Left renal pelvis (tissue), 4 donors: Measurements from ENCODE around the gene NFATC2. TPM values are rescaled to one million over a fixed set of nuclear protein-coding genes. Genes with fewer than 3 reads are reported as not detected.

Source experiments
- DNase-seq, 4 donors: peaks; one replicate each; pipeline ENCODE4 v3.0.0-alpha.2; 2013; ENCODE audit warnings: low read depth in 4 of 4, low spot score in 3 of 4
- polyA plus RNA-seq, 4 donors: library from polyadenylated mRNA; unstranded; fragments of 120-200 nt; gene quantifications; one replicate each; pipeline ENCODE4 v1.2.1, GENCODE V29; 2013; ENCODE audit not compliant: insufficient read length in 4 of 4

The NFATC2 gene
- 1 to 10 TPM; 2.0 to 3.4 (median 2.3) TPM for polyA plus RNA-seq

DNA sequence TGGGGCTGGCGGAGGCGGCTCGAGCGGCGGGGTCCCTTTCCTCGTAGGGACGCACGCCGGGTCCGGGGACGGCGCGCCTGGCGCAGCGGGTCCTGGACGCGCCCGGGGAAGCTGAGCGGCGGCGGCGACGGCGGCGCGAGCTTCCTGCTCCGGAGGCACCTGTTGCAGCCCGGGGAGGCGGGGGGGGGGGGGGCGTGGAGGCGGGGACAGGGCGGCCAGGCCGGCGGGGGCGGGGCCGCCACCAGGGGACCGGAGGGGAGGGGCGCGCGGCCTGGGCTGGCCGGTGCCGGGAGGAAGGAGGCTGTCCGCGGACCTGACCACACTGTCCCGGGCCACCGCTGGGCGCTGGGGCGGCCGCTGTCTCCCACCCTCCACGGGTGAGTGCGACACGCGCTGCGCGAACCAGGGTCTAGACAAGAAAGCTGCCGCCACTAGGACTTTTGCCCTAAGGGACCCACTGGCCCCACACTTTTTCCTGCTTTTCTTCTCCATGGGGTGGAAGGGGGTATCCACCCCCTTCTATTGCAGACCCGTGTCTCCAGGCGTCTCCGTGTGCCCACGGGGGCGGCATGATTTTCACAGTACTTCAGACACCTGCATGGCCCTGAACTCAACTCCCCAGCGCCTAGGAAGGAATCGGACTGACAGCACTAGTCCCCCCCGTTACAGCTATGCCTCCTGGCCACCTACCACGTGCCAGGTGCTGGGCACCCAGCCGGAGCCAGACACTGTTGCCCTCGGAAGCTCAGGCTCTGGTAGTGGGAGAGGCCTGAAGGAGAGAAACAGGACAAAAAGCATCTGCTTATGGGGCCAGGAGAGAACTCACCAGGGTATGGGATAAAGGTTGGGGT, at the start of gene NFATC2:
Gene NFATC2, minus strand, starts transcription at position 149 of the 851 bp plus-strand sequence. CDS start 220 bp downstream, outside the sequence.
- DNase-seq: no peak

DNA sequence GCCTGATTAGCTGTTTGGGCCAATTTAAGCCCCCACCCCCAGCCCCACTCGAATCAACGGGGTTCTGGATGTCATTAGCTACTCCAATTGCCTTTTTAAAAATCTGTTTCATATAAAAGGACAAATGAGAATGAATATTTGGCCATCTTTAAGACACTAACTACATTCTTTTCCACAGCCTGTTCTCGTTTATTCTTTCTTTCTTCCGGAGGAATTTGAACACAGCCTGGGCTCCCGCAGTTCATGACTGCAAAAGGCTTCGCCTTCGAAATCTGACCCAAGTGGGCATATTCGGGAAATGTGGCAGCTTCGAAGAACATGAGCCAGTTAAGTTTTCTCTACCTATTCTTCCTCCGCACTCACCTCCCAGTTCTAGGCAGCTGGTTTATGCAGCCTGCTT, 49.4 kb upstream of the NFATC2 start:
- DNase-seq: no peak

DNA sequence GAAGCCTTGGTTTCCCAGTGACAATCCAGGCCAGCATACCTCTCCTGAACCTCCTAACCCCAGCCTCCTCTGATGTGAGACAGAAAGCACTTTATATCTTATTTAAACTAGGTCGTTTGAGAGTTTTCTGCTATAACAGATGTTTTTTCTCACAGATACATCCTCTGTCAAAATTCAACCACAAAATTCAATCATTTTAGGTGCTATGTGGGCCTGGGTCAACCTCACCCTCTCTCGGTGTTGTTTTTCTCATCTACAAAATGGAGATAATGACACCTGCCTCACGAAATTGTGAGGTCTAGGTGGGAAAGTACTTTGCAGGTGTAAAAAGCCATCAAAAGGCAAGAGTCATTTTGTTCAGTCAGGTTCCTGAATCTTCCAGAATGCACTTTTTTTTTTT, 46.2 kb upstream of the NFATC2 start:
- DNase-seq: no peak

DNA sequence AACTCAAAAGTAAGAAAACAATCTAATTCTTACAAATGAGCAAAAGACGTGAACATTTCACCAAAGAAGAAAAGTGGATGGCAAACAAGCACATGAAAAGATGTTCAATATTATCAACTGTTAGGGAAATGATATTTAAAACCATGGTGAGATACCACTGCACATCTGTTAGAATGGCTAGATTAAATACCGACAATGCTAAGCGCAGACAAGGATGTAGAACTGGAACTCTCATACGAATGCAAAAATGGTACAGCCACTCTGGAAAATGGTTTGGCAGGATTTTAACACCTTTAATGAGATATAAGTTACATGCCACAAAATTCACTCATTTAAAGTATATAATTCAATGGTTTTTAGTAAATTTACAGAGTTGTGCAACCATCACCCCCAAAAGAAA, 44.6 kb upstream of the NFATC2 start:
- DNase-seq: no peak

DNA sequence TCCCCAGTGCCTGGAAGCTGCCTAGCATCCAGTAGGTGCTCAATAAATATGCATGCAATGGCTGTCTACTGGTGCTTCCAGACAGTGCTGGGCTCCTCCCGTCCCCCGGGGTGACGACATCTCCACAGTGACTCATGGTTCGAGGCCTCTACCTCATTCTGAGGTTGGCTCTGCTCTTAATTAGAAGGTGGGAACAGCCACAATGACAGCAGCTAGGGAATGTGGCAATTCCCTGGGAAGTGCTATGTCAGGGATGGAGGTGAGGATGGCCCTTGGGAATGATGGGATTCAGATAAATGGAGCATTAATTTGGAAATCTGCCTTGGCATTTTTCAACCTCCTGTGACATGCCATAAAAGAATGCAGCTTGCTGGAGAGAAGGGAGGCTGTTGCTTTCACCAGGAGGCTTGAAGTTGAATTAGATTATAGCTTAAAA, 43.5 kb upstream of the NFATC2 start:
- no peak for DNase-seq

DNA sequence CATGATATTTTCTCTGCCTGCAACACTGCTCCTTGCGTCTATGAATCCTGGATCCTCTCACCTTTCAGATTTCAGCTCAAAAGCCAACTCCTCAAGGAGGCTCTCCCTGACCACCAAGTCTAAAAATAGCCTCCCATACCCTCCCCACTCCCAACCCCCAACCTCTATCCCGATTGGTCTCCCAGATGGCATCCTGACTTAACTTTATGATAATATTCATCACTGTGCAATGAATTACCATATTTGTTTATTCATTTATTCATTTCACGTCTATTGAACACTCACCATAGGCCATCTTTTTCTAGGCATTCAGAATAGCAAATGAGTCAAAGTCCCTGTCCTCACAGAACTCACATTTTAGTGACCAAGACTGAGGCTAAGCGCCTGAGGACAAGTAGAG, 42.6 kb upstream of the NFATC2 start:
- DNase-seq: no peak

DNA sequence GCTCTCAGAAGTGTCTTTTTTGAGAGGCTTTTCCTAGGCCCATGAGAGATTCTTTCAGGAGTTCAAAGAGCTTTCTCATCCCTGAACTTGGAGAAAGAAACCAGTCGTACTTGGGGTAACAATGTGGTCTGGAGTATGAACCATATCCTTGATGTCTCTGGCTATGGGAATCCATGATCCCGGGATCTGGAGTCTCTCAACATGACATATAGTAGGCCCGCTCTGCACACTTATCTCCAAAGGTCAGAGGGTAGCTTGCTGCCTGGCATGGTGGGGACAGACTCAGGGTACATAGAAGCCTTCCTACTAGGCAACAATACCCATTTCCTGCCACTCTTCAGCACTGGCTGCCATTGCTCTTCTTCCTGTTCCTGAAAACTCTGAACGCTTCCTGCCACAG, 42.2 kb upstream of the NFATC2 start:
- no peak for DNase-seq

DNA sequence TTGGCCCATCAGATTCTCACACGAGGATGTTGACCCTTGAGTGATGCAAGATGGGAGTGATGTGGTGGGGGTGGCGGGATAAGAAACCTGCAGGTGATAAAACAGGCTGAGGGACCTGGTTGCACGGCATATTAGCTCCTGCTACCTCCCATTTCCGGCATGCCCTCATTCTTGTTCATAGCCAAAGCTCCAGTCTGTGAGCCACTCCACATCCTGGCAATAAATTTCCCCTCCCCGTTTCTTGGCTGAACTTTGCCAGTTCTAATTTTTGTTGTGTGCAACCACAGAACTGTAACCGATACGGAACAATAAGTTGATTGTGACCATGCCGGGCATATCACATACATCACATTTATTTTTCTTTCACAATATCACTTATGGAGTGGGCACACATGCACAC, 41.6 kb upstream of the NFATC2 start:
- no peak for DNase-seq

DNA sequence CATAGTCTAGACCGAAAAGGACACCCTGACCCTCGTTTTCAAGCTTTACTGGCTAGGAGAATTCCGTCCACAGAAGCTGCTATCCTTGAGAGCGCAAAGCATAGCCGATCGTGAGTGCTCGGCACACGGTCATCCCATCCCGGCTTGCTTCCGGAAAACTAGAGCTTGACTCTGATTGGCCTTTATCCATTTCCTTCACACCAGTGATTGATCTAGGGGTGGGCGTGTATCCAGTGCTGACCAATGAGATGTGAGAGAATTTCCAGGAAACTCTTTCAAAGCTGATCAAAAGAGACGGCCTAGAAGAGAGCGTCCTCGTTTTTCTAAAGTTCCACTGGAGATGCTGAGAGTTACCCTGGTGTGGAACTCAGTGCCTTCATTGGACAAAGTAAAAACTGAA, 41.0 kb upstream of the NFATC2 start:
- no peak for DNase-seq

DNA sequence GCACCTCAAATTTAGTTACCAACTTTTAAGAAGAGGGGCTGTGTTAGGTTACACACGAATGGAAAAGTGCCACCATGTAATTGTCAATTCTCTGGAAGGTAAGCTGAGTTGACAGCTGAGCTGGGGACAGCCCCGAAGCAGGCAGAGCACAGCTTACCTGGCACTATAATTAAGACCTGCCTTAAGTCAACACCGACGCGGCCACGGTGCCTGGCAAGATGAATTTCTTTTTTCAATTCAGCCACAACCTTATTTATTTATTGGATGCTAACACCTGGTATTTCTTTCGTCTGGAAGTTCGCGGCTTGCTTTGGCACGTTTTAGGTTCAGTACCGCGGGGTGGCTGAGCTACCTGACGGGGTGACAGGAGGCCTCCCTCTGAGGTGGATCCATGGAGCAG, 40.6 kb upstream of the NFATC2 start:
- DNase-seq: no peak

DNA sequence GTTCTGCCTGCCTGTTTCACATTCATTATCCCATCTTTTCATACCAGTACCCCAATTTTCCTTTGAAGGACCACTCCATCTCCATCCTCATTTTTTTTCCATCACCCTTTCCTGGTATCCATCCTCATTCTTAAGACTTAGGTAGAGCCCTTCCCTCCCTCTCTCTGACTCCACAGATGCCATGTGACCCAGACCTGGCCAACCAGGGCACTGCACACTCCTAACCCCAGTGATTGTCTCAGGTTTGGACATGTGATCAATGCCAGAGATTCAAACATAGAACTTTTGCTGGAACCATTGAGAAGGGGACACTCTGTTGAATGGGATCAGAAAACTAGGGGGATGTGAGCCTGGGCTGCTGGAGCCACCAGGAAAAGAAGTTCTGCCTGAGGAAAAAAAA, 39.1 kb upstream of the NFATC2 start:
- DNase-seq: no peak

DNA sequence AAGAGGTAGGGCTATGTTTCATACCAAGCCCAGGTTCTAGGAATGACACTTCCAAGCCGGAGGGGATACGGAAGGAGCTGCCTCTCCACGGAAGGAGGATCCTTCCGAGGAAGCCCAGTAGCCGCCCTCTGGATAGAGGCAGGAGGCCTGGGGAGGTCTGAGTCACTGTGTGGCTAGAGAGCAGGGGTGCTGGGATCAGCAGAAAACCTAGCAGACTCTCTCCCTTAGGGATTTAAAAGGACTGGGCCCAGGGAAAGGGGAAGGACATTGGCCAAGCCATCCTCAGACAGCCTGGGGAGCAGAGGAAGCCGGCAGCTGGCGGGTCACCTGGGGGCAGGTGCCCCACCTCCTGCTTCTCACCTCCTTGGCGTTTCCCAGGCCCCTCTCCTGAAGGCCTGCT, 36.6 kb upstream of the NFATC2 start:
- DNase-seq: no peak

DNA sequence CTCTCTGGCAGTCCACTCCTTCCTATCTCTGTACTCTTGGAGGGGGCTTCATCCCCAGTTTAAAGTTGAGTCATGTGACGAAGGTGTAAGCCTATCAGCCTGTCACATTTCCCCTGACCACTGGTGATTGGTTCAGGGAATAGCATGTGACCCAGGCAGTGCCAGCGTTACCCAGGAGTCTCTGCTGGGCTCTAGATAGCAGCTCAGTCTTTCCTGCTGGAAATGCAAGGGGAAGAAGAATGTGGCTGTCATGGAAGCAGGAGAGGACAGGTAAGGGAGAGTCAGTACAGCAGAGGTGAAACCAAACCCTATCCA, 35.6 kb upstream of the NFATC2 start:
- DNase-seq: no peak

DNA sequence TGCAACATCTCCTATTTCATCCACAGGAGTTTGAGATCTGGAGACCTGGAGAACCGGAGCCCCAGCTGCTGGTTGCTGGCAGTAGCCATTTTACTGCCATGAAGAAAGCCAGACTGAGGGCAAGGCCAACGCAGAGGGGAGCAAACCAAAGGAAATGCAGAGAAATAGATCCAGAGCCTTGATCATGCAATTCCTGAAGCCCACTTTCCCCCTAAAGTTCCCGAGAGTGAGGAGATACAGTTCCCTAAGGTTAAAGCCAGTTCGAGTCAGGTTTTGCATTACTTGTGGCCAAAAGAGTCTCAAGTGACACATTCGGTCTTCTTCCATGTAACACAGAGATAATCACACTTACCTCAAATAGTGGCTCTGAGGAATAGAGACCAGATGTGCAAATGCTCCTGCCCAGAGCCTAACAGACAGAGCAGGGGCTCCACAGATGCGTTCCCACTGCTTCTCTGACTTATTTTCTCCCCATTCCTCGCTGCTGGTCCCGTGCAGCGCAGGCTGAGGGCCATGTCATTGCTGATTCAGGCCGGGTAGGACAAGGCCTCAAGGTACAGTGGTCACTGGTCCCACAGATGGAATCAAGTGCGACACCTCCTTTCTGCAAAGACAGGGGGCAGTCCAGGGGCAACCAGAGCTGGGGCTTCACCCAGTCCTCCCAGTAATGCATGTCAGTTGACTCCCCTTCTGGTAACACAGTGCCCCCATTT, 35.1 kb upstream of the NFATC2 start:
- DNase-seq: no peak

DNA sequence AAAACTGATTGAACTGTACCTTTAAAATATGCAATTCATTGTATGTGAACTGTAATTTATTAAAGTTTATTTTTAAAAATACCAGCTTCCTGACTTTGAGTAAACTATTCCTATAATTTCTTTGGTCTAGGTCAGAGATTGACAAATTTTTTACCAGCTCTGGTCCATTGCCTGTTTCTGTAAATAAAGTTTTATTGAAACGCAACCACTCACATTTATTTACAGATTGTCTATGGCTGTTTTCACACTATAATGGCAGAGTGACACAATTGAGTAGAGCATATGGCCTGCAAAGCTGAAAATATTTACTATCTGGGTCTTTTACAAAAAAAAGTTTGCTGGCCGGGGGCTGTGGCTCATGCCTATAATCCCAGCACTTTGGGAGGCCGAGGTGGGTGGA, 33.0 kb upstream of the NFATC2 start:
- no peak for DNase-seq

DNA sequence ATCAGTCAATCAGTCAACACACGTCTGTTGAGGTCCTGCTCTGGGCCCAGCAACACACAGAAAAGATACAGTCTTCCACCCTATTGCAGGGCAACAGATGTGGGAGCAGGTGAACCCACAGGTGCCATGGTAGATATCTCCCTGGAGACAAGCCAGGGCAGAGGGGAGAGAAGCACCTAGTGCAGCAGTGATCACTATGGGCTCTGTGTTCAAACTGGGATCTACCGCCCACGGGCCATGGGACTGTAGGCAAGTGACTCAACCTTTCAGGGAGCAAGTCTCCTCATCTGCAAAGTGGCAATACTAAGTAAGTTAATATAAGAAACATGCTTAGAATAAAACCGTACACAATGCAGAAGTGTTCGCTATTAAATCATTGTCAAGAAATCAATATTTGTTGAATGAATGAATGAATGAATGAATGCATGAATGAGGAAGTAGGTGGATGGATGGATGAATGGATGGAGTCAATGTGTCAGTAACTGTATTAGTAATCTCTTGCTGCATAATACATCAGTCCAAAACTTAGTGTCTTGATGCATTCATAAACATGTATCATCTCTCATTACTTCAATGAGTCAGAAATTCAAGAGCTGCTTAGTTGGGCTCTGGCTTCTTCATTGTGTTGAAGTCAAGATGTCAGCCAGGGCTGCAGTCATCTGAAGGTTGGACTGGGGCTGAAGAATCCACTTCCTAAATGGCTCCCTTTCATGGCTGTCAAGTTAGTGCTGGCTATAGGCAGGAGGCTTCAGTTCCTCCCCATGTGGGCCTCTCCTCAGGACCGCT, 31.9 kb upstream of the NFATC2 start:
- DNase-seq: no peak

DNA sequence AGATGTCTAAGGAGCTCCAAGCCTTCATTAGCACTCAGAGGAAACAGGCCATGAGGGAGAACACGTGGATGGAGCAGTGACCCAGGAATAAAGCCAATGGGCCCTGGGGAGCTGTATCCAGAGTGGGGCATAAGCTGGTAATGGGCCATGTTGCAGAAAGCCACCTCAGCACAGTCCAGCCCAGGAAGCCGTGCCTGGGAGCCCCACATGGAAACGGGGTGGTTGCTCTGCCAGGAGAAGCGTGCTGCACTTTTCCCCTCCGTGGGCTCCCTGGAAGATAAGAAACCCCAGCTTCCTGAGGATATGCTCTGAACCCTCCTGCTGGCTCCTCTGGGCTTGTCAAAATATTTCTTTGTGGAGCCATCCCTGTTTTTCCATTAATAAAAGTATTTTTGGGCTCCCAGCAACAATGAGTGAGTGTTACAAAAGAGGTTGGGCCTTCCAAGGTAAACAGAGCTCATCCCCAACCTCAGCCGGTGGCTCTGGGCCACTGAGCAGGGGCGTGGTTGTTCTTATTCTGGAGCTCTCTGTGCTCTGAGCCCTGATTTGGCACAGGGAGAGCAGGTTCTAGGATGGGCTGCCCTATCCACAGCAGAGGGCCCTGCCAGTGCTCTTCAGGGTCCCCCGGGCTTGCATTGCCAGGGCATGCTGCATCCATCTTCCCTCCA, 31.2 kb upstream of the NFATC2 start:
- no peak for DNase-seq

DNA sequence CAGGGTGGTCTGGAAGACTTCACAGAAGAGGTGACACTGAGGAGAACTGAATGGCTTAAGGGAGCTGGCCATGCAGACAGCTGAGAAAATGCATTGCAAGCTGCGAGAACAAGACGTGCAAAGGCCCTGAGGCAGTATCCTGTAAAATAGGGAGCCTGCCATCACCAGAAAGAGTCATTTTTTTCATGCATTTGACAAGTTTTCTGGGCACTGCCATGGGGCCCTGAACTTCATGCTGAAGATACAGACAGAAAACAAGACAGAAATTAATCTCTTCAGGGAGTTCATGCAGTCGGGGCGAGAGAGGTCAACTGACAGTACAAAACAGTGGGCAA, 28.9 kb upstream of the NFATC2 start:
- DNase-seq: no peak

DNA sequence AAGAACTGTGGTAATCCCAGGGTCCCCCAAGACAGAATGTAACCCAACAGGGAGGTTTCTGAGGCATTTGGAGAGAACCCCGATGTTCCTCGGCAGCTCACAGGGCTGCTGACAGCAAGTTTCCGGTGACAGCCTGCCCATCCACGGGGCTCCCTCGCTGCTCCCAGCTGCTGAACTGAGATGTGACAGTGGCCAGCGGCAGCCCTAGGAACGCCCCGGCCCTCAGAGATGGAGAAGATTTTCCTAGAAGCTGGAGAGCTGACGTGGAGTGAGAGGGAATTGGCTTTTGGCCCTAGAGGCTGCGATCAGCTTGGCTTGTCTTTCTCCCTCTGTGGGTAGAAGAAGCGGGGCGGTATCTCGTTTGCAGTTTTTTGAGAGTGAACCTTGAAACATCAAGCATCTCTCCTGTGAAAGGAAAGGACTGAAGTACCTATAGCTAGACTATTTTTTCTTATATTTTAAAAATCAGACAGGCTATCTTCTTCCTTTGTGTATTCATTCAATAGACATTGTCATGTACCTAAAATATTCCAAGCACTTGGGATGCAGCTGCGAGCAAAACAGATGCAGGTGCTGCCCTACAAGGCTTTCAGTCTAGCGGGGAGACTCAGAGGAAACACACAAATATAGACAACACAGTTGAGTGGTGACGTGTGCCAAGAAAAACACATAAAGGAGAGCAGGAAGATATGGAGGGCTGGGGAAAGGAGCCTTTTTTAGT, 28.4 kb upstream of the NFATC2 start:
- DNase-seq: no peak
